NCI-H2107 treated with DMSO at 0.1 percent for 48 hours (cell line): ENCODE measurements around the gene TTYH2.

Source experiments
- DNase-seq: peaks from one replicate; lab custom pipeline; 2025; ENCODE audit not compliant: unreplicated experiment; lab: John Stamatoyannopoulos, UW

Gene TTYH2

DNA sequence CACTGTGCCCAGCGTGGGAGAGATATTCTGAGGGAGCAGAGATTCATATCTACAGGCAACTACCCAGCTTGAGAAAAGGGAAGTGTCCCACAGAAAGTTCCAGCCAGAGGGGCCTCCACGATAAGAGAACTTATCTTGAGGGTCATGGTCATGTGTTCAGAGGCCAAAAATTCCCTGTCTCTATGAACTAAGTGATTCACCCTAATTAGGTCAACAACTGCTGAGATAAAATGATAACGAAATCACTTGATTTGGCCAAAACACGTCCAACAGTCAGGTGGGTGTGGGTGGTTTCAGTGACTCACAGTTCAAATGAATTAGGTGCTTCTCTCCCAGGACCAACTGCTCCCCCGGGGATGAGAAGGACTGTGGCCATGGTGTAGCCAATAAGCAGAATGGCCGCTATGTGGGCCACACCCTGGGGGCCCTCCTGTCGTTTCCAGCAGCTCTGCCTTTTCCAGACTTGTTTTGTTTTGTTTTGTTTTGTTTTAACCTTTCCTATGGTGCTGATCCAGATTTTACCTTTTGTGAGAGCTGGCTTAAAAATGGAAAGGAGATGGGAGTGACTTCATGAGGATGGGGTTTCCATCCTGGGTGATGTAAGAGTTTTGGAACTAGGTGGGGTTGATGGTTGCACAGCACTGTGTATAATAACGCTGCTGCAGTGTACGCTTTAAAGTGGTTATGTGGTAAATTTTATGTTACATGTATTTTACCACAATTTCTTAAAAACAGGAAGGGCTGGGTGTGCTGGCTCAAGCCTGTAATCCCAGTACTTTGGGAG is 69.4 kb downstream of the TTYH2 start:
- DNase-seq, result no peak

DNA sequence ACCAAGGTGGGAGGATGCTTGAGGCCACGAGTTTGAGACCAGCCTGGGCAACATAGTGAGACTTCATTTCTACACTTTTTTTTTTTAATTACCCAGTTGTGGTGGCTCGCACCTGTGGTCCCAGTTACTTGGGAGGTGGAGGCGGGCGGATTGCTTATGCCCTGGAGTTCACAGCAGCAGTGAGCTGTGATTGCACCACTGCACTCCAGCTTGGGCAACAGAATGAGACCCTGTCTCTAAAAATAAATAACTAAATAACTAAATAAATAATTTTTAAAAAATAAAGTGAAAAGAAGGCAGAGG is 70.0 kb downstream of the TTYH2 start:
- no peak for DNase-seq

DNA sequence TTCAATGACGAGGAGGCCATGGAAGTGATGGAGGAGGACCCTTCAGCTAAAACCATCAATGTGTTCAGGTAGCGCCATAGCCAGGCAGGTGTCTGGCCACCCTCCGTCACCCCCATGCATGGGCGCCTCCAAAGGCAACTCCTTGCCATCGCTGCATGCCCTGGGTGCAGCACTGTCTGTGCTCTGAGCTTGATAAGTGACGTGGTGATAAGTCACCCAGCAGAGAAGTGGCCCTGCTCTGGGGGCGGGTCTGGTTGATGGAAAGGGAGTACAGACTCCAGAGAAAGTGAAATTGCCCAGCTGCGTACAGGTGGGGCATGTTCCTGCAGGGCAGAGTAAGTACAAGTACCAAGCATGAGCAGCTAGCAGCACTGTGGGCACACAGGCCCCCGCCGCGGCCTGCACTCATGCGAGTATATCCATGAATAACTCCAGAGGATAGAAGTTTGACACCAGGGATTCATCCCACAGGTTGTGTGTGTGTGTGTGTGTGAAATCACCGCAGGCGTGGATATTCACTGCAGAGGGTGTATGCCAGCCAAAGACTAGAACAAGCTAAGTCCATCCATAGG is 73.7 kb downstream of the TTYH2 start:
- DNase-seq, result no peak

DNA sequence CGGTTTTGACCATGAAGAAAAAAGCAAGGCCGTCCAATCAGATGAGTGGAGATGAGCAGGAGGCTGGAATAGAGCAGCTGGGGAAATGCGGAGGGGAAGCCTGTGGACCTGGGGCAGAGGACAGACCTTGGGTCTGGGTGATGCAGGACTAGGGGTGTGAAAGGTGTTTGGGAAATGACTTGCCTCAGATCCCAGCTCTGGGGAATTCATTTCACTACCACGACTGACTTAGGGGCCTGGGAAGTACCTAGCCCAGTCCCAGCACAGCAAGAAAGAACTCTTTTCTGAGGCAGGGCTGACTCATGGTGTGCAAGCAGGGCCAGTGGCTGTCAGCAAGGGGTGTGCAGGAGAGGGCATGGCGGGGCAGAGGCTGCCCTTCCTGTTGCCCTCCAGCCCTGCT is 75.4 kb downstream of the TTYH2 start:
- no peak for DNase-seq

DNA sequence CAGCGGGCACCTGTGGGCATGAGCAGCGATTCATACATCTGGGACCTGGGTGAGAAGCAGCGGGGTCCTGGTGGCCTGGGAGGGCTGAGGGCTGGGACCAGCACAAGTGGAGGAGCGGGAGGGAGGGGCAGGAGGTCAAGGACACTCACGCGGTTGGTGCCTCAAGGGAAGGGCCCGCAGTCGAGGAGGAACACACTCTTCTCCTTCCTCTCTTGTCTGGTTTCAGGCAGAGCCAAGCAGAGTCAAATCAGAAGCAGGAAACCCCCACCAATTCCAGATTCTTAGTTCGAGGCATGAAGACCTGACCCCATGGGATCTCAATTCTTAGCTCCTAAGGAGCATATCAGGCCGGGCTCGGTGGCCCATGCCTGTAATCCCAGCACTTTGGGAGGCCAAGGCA is 76.3 kb downstream of the TTYH2 start:
- DNase-seq, result no peak

DNA sequence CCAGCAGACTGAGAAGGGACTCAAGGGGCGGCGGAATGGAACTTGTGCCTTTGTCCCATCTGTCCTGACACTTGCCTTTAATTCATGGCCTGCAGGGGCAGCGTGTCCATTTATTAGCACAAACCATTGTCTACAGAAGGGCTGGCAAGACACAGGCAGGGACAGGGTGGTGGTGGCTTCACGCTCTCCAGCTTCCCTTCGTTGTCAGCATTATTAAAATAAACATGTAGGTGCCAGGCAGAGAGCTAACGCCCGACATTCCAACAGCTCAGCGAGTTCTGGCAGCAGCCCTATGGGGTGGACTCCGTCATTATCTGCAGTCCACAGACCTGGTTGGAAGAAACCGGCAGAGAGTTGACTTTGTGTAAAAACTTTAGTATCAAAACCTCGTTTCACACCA is 77.0 kb downstream of the TTYH2 start:
- no peak for DNase-seq

DNA sequence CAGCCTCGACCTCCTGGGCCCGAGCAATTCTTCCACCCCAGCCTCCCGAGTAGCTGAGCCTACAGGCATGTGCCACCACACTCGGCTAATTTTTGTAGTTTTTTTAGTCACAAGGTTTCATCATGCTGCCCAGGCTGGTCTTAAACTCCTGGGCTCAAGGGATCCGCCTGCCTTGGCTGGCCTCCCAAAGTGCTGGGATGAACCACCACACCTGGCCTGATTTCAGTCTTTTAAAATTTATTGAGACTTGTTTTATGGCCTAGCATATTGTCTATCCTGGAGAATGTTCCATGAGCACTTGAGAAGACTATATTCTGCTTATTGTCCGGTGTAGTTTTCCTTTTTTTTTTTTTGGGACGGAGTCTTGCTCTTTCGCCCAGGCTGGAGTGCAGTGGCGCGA is 79.1 kb downstream of the TTYH2 start:
- no peak for DNase-seq

DNA sequence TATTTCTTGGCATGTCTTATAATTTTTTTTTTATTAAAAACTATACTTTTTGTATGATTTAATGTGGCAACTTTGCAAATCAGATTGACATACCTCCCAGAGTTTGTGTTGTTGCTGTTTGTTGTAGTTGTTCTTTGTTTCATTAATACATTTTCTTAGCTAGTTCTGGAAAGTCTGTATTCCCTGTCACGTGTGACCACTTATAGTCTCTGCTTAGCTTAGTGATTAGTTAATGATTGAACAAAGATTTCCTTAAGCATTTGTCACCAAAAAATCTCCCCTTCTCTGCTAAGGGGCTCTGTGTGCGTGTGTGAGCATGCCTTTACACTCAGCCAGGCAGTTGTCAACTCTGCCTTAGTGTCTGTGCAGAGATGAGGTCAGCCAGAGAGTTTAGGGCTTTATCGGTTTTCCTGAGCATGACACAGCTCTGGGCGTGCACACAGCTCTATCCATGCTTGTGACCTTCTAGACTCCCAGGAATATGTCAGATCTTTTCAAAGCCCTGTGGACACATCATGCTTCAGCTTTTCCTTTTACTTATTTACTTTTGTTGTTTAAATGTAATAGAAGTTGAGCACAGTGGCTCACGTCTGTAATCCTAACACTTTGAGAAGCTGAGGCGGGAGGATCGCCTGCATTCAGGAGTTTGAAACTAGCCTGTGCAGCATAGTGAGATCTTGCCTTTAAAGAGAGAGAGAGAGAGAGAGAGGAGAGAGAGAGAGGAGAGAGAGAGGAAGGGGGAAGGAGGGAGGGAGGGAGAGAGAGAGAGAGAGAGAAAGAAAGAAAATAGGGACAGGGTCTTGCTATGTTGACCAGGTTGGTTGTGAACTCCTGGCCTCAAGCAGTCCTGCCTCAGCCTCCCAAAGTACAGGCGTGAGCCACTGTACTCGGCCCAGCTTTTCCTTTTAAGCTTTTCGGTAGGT is 82.5 kb downstream of the TTYH2 start:
- DNase-seq, result no peak

DNA sequence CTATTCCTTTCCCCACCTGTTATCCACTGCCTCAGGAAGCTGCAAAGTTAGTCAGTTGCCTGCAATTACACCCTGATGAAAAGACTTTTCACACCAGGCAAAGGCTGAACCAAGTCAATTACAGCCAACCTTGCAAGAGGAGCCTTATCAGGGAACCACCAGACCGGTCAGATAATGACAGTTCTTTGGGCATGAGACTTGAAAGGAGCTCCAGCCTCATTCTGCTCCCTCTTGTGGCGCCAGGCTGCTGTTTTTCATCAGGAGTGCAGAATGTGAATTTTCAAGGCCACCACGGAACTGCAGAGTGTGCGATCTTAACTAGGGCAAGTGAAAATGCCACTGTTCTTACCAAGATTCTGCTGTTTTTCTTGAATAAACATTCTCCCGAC is 83.2 kb downstream of the TTYH2 start:
- peak; percentile 43 for DNase-seq

DNA sequence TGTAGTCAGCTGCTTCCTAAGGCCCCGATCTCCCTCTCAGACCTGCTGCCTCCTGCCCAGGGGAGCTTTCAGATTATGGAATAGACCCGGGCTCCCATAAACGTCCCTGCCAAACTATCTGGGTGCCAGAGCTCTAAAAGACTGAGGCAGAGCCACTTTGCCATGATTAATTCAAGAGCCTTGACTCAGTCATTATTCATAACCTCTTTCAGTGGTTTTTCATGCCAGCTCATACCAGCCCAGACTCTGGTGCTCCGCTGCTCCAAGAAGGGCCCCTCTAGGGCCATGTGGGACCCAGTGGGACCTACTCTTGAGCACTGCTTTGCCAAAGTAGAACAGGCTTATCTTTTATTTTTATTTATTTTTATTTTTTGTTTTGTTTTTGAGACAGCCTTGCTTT is 84.6 kb downstream of the TTYH2 start:
- DNase-seq, result no peak

DNA sequence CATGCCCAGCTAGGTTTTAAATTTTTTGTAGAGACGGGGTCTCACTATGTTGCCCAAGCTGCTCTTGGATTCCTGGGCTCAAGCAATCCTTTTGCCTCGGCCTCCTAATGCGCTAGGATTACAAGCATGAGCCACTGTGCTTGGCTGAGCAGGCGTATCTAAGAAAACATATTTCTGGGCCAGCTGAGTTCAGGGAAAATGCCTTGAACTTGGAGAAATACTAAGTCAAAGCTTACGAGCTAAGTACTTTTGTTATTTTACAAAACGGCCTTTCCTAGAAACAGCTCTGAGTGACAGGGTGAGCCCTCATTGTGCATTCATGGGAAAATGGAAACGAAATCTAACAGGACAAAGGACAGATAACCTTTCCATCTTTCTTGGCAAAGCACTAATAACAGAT is 85.4 kb downstream of the TTYH2 start:
- no peak for DNase-seq

DNA sequence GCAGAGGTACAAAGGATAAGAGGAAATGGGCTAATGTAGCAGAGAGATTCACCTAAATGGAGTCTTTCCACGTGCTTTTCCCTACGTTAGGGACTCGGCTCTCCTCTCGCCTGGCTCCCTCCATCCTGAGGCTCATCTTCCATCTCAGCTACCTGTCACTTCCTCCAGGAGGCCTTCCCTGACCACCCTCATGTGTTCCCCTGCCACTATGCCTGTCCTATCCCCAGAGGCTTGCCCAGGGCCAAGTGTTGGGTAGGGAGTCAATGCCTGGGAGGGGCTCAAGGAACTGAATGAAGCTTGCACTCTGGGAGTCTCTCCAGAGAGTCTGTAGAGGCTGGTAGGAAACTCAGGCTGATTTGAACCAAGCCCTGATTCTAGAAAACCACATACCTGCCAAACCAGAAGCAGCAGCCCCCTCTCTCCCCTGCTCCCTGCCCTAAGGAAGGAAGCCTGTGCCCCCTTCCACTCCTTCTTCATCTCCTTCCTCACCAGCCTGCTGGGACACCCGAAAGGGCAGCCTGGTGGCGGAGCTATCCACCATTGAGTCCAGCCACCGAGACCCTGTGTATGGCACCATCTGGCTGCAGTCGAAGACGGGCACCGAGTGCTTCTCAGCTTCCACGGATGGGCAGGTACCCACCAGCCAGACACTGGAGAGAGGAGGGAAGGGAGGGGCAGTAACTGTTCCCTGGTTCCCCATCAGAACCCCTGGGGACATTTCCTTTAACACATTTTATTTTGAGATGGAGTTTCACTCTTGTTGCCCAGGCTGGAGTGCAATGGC is 86.0 kb downstream of the TTYH2 start:
- DNase-seq, result no peak

DNA sequence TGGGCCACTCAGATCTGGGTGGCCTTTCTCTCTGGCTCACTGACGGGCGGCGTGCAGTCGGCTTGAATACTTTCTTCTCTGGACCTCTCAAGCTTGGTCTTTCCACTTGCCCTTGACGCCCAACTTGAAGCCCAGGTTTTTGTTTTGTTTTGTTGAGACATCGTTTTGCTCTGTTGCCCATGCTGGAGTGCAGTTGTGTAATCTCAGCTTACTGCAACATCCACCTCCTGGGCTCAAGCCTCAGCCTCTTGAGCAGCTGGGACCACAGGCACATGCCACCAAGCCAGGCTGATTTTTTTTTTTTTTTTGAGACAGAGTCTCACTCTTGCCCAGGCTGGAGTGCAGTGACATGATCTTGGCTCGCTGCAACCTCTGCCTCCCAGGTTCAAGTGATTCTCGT is 89.9 kb downstream of the TTYH2 start:
- no peak for DNase-seq

DNA sequence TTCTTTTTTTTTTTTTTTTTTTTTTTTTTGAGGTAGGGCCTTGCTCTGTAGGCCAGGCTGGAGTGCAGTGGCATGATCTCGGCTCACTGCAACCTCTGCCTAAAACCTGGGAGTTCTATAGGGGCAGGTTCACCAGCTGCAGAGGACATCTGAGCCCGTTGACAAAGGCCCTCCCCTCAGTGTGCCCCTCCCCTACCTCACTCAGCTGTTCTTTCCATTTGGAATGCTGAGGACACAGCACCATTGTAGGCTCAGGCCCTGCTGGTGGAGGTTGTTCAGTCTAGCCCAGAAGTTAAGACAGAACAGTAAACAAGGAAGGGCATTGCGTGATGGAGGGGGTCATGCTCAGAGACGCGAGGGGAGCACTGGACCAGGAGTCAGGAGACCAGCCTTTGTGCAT is 90.8 kb downstream of the TTYH2 start:
- DNase-seq, result no peak

DNA sequence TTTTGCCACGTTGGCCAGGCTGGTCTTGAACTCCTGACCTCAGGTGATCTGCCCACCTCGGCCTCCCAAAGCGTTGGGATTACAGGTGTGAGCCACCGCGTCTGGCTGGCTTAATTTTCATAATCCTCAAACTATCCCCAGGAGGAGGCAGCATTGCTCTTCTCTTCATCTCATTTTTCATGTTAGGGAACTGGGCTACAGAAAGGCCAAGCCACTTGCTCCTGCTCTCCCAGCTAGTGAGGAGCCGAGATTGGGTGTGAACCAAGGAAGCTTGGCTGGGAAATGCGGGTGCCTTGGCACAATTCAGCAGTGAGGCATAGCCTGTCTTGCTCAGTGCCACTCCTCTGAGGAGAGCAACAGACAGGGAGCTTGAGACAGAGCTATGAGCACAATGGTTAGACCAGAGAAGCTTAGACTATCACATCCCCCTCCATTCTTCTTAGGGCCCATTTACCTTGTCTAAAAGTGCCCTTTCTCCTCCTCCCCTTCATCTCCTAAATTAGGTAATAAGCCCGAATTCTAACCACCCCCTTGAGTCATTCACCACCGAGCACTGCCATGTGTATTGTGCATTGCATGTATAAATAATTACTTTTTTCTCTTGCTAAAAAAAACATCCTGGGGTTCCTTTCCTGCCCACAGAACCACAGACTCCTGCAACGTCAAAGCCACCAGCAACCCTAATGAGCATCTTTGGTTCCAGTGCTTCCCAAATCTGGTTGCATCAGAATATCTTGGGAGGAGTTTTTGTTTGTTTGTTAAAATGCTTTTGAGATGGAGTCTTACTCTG is 92.7 kb downstream of the TTYH2 start:
- no peak for DNase-seq

DNA sequence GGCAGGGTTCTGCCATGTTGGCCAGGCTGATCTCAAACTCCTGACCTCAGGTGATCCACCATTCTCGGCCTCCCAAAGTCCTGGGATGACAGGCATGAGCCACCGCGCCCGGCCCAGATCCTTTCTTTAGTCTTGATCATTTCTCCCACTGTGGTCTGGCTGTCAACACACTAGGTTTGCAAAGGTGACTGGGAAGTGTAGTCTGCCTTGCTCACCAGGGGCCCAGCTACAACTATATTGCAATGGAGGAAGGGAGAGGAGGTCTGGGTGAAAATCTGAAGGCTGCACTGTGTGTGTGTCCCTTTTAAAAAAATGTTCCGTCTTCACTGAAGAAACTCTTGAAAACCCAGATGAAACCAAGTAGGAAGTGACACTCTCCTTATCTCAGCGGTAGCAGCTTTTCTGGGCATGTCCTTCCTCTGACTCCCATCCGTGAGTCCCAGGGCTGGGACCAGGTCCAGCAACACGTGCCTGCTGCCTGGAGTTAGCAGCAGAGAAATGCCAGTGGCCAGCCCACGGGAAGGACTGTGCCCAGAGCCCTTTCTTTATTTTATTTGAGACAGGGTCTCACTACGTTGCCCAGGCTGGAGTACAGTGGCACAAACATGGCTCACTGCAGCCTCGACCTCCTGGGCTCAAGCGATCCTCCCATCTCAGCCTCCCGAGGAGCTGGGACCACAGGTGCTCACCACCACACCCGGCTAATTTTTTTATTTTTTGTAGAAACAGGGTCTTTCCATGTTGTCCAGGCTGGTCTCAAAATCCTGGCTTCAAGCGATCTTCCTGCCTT is 94.8 kb downstream of the TTYH2 start:
- no peak for DNase-seq

DNA sequence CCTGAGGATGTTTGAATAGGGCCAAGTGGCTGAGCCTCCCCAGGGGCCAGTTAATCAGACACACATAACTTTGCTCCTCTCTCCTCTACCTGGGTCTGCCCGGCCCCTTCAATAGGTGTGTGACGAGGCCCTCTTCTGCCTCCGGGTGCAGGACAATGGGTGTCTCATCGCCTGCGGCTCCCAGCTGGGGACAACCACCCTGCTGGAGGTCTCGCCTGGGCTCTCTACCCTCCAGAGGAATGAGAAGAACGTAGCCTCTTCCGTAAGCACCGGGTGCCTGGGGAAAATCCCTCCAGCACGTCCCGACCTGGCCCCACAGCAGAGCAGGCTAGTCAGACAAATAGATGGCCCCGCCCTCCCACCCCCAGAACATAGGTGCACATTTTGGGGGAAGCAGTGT is 96.5 kb downstream of the TTYH2 start:
- DNase-seq, result no peak
